GM23338 (cell line): ENCODE measurements around the gene MAPK14.

Source experiments
- CREB1 ChIP-seq: fragments of 250-450 bp; sonication (Bioruptor Pico); IDR thresholded peaks from 2 replicates; pipeline ENCODE4 v1.5.0; 2020; ENCODE audit warnings: low read depth, mild to moderate bottlenecking, moderate library complexity
- EZH2 ChIP-seq: fragments of 200-600 bp; sonication (generic); IDR thresholded peaks from one replicate; pipeline ENCODE4 v1.8.0; 2017; ENCODE audit warnings: antibody characterized with exemption, mild to moderate bottlenecking, low read depth; ENCODE audit not compliant: unreplicated experiment
- EZH2phosphoT487 ChIP-seq: fragments of 200-600 bp; sonication (generic); IDR thresholded peaks from one replicate; pipeline ENCODE4 v1.8.1; 2018; ENCODE audit warnings: antibody characterized with exemption; ENCODE audit not compliant: unreplicated experiment
- POLR2AphosphoS5 ChIP-seq: IDR thresholded peaks from 2 replicates; pipeline ENCODE4 v1.6.1; 2016; ENCODE audit warnings: antibody characterized with exemption, low read depth
- TF ChIP-seq, protein P1 (sequence below), 2 experiments: fragments of 200-600 bp in 1 of 2; sonication (generic) in 1 of 2; conservative IDR thresholded peaks; 2 replicates each; pipeline versions ENCODE4 v1.5.1 to v1.6.1; 2016 to 2017; ENCODE audit warnings: antibody characterized with exemption in 2 of 2, low read depth in 2 of 2, mild to moderate bottlenecking in 2 of 2, moderate library complexity in 1 of 2

DNA sequence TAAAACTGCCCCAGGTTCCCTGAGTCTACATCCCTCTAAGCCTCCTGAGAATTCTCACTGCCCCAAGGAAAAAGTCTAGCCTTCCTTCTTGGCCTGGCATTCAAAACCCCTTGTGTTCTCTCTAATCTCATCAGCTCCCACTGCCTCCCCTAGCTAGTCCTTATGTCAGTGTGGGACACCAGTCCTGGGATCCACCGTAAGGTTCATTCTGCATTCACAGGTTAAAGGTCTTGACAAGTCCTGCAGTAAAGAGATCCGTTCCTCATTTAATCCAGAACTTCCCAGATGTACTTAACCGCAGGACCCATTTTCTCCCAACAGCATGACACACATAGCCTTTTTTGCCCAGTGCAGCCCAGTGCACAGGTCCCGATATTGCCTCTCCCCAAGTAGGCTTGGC is 114.4 kb downstream of the MAPK14 start:
- TF ChIP-seq, protein P1, sequence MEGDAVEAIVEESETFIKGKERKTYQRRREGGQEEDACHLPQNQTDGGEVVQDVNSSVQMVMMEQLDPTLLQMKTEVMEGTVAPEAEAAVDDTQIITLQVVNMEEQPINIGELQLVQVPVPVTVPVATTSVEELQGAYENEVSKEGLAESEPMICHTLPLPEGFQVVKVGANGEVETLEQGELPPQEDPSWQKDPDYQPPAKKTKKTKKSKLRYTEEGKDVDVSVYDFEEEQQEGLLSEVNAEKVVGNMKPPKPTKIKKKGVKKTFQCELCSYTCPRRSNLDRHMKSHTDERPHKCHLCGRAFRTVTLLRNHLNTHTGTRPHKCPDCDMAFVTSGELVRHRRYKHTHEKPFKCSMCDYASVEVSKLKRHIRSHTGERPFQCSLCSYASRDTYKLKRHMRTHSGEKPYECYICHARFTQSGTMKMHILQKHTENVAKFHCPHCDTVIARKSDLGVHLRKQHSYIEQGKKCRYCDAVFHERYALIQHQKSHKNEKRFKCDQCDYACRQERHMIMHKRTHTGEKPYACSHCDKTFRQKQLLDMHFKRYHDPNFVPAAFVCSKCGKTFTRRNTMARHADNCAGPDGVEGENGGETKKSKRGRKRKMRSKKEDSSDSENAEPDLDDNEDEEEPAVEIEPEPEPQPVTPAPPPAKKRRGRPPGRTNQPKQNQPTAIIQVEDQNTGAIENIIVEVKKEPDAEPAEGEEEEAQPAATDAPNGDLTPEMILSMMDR (conservative IDR thresholded peaks at IDR 0.05; ENCODE audit: low read depth in 2 of 2): no peak
- no peak for TF ChIP-seq POLR2AphosphoS5
- no peak for TF ChIP-seq EZH2
- no peak for TF ChIP-seq CREB1
- no peak for TF ChIP-seq EZH2phosphoT487
